ENCODE results near the gene MRPL19.

Gene MRPL19

DNA sequence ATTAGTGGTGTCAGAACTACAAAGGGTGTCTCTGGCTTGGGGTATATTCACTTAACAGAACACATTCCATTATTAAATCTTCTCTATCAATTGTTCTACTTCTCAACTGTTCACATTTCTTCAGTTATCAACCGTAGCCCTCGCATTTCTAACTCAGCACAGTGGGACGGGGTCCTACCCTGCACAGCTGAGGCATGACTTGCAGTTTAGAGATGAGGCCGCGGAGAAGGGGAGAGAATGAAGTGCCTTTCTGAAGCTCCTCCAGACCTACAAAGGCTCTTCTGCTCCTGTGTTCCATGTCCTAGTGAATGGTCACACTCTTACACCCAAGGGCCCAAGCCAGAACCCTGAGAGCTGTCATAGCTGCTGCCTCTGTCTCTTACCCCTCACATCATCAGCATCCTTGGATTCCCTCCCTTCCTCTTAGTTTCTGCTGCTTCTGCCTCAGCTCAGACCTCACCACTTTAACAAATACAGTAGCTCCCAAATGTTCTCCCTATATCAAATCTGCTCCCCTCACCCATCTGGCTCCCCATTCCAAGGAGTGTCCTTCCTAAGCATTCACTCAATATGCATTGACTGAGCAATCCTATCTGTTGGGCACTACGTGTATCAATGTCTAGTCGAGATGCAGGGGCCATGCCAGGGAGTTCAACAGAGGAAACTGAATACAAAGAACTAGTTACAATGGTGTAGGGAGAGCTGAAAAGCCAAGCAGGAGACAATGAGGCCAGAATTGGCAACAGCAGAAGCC lies 34.3 kb upstream of the MRPL19 start:
- Histone ChIP-seq H3K9ac (ENCODE audit: low read length) (no peak overlapping the region), H2AFZ (ENCODE audit: low read depth, low read length) (no peak overlapping the region), H3K79me2 (ENCODE audit: low read length) (no peaks in the 10 kb centered on the region), H3K4me2 (ENCODE audit: low read length) (no peak overlapping the region), H3K27me3 (ENCODE audit: low read depth, low read length) (peaks cover 27% of the 10 kb centered on the region), H4K20me1 (ENCODE audit: insufficient read depth, low read length) (no peaks in the 10 kb centered on the region), H3K4me1 (ENCODE audit: low read length) (peaks cover 8% of the 10 kb centered on the region), H3K27ac (ENCODE audit: low read length) (no peak overlapping the region), H3K4me3 (ENCODE audit: low read length) (no peak overlapping the region), H3K36me3 (replicated peaks; ENCODE audit: low read depth, low read length) (no peaks in the 10 kb centered on the region), H3K9me3 (ENCODE audit: insufficient read depth, low read length) (no peaks in the 10 kb centered on the region)
- no peak for TF ChIP-seq EZH2phosphoT487 (IDR thresholded peaks at IDR 0.05; ENCODE audit: low read depth)
- TF ChIP-seq, protein P1, sequence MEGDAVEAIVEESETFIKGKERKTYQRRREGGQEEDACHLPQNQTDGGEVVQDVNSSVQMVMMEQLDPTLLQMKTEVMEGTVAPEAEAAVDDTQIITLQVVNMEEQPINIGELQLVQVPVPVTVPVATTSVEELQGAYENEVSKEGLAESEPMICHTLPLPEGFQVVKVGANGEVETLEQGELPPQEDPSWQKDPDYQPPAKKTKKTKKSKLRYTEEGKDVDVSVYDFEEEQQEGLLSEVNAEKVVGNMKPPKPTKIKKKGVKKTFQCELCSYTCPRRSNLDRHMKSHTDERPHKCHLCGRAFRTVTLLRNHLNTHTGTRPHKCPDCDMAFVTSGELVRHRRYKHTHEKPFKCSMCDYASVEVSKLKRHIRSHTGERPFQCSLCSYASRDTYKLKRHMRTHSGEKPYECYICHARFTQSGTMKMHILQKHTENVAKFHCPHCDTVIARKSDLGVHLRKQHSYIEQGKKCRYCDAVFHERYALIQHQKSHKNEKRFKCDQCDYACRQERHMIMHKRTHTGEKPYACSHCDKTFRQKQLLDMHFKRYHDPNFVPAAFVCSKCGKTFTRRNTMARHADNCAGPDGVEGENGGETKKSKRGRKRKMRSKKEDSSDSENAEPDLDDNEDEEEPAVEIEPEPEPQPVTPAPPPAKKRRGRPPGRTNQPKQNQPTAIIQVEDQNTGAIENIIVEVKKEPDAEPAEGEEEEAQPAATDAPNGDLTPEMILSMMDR (IDR thresholded peaks at IDR 0.05; ENCODE audit: low read depth, low read length) = no peak

DNA sequence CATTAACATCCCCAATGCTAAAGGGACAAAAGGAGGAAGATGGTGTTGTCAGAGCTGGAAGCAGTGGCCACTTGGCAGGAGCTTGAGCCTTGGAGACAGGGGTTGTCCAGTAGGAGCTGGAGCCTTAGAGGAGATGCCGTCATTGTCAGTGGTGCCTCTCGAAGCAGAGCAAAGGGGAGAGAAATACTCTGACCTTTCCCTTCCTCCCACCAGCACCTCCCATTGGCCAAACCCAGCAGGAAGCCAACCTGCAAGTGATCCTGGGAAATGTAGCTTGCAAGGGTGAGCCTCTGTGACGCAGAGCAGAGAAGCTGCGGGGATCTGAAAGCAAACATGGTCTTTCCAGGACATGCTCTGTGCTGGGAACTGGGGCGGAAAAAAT lies 33.7 kb upstream of the MRPL19 start:
- Histone ChIP-seq H3K79me2 (ENCODE audit: low read length) (no peaks in the 10 kb centered on the region), H3K27me3 (ENCODE audit: low read depth, low read length) (peaks cover 22% of the 10 kb centered on the region), H2AFZ (ENCODE audit: low read depth, low read length) (no peak overlapping the region), H3K4me2 (ENCODE audit: low read length) (no peak overlapping the region), H3K4me1 (ENCODE audit: low read length) (peaks cover 8% of the 10 kb centered on the region), H3K36me3 (replicated peaks; ENCODE audit: low read depth, low read length) (no peaks in the 10 kb centered on the region), H3K4me3 (ENCODE audit: low read length) (no peak overlapping the region), H3K9ac (ENCODE audit: low read length) (no peak overlapping the region), H4K20me1 (ENCODE audit: insufficient read depth, low read length) (no peaks in the 10 kb centered on the region), H3K9me3 (ENCODE audit: insufficient read depth, low read length) (no peaks in the 10 kb centered on the region), H3K27ac (ENCODE audit: low read length) (no peak overlapping the region)
- no peak for TF ChIP-seq EZH2phosphoT487 (IDR thresholded peaks at IDR 0.05; ENCODE audit: low read depth)
- TF ChIP-seq, protein P1 (IDR thresholded peaks at IDR 0.05; ENCODE audit: low read depth, low read length) = no peak

DNA sequence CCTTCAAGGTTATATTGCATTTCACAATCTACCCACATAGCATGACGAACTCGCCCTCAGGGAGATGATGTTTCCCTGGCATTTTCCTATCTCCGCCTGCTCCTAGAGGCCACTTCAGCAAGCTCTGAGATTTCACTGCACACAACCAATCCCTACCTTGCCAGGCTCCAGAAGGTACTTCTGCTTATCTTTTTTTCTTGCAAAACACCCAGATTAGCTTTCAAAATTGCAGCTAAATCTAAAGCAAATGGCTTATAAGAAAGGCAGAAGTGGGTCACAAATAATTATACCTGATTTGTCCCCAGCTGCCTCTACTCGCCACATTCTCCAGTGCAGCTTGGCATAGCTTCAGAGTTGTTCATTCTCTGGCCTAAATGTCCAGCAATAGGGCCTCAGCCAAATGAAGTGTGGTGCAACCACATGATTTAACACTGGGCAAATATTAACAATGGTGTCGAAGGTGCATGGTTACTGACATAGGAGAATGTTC lies 32.4 kb upstream of the MRPL19 start:
- Histone ChIP-seq H3K27me3 (ENCODE audit: low read depth, low read length) (peaks cover 13% of the 10 kb centered on the region), H3K9me3 (ENCODE audit: insufficient read depth, low read length) (no peaks in the 10 kb centered on the region), H3K36me3 (replicated peaks; ENCODE audit: low read depth, low read length) (no peaks in the 10 kb centered on the region), H3K79me2 (ENCODE audit: low read length) (no peaks in the 10 kb centered on the region), H3K4me2 (ENCODE audit: low read length) (no peak overlapping the region), H3K4me1 (ENCODE audit: low read length) (no peaks in the 10 kb centered on the region), H3K9ac (ENCODE audit: low read length) (no peak overlapping the region), H3K4me3 (ENCODE audit: low read length) (no peak overlapping the region), H2AFZ (ENCODE audit: low read depth, low read length) (no peak overlapping the region), H3K27ac (ENCODE audit: low read length) (no peak overlapping the region), H4K20me1 (ENCODE audit: insufficient read depth, low read length) (no peaks in the 10 kb centered on the region)
- TF ChIP-seq, protein P1 (IDR thresholded peaks at IDR 0.05; ENCODE audit: low read depth, low read length) = no peak
- no peak for TF ChIP-seq EZH2phosphoT487 (IDR thresholded peaks at IDR 0.05; ENCODE audit: low read depth)

DNA sequence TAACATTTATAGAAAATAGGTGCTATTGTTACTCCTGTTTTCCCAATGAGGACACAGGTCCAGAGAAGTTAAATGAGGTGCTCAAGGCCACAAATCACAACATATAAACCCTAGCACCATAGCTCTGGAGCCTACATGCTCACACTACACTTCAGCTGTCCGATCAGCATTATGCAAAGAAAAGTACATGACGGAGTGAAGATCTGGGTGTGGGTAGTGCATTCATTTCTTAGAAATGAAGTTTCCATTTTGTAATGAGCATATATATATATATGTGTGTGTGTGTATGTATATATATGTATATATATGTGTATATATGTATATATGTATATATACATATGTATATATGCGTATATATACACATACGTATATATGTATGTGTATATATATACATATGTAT lies 30.2 kb upstream of the MRPL19 start:
- Histone ChIP-seq H3K9ac (ENCODE audit: low read length) (no peak overlapping the region), H4K20me1 (ENCODE audit: insufficient read depth, low read length) (no peaks in the 10 kb centered on the region), H3K79me2 (ENCODE audit: low read length) (no peaks in the 10 kb centered on the region), H3K4me3 (ENCODE audit: low read length) (no peak overlapping the region), H3K4me2 (ENCODE audit: low read length) (no peak overlapping the region), H3K27ac (ENCODE audit: low read length) (no peak overlapping the region), H3K36me3 (replicated peaks; ENCODE audit: low read depth, low read length) (no peaks in the 10 kb centered on the region), H3K9me3 (ENCODE audit: insufficient read depth, low read length) (no peaks in the 10 kb centered on the region), H3K4me1 (ENCODE audit: low read length) (no peaks in the 10 kb centered on the region), H2AFZ (ENCODE audit: low read depth, low read length) (no peak overlapping the region), H3K27me3 (ENCODE audit: low read depth, low read length) (no peaks in the 10 kb centered on the region)
- TF ChIP-seq EZH2phosphoT487 (IDR thresholded peaks at IDR 0.05; ENCODE audit: low read depth) = no peak
- TF ChIP-seq, protein P1 (IDR thresholded peaks at IDR 0.05; ENCODE audit: low read depth, low read length) = no peak

Data from OCI-LY3 (cell line).